Stimulated activated CD8-positive, alpha-beta memory T cell treated with anti-CD3 and anti-CD28 coated beads, Interleukin-4, amount 100 ng/mL, for 1 hour (primary cell): ENCODE results near the gene ATG16L2.
"Not testable (repeated sequence)": the region's sequence is repeated elsewhere in the genome, so short reads cannot be mapped to it uniquely, and the experiment has no call there.

Experiments
- DNase-seq, 2 donors: peaks; one replicate each; pipeline ENCODE4 v3.0.0-alpha.2; 2020; ENCODE audit warnings: low read depth in 2 of 2, low spot score in 1 of 2

The ATG16L2 gene

DNA sequence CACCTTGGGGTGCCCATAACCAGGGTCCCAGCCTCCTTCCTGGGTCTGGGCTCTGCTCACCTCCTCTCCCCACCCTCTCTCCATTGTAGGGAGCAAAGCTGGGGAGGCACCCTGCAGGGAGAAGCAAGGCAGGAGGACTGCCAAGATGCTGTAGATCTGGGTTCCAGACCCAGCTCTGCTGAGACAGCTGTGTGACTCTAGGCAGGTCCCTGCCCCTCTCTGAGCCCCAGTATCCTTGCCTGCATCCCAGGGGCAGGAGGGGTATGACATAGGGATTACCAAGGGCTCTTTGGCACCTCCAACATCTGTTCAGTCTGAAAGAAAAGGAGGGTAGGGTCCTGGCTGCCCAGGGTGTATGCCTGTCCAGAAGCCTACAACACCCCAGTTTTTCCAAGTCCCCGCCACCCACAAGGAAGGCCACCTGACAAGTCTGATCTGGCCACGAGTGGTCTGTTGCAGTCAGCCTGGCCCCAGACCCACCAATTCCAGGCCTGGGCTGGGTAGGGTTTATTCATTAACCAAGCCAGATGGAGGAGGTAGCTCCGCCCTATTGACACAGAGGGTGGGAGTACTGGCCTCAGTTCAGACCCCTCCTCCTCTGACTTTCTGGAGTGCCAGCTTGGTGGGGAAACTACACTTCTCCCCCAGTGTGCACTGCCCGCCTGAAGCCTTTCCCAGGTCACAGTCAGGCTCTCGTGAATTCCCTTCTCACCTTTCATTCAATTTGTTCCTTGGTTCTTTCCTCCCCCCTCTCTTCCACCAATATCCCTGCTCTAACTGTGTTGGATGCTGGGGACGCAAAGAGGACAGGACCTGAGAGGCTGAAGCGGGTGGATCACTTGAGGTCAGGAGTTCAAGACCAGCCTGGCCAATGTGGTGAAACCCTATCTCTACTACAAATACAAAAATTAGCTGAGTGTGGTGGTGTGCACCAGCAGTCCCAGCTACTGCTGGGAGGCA, 35.4 kb upstream of the ATG16L2 start:
- DNase-seq, result no peak

DNA sequence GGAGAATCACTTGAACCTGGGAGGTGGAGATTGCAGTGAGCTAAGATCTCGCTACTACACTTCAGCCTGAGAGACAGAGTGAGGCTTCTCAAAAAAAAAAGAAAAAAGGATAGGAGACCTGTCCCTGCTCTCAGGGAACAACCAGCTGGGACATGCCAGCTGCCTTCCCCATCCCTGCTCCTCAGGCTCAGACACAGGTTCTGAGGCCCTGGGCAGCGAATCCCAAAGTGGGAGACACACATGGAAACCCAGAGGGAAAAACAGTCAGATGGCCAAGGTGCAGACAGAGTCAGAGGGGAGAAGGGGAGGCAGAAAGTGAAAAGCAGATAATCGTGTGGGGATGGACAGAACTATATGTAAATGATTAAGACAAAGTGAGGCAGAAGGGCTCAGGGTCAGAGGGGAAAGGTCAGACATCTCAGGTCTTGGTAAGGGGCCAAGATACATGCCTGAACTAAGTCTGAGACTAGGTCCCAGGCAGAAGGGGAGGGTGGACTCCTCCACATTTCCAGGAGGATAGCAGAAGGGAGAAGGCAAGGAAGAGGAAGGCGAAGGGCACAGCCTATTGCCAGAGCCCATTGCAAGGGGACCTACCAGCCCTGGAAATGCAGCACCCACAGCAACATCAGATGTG, 34.6 kb upstream of the ATG16L2 start:
- no peak for DNase-seq

GRCh38 chr11:72780296-72781062, 33.7 kb upstream of the ATG16L2 start:
- DNase-seq, result no peak

GRCh38 chr11:72781063-72781312, 33.2 kb upstream of the ATG16L2 start:
- no peak for DNase-seq

DNA sequence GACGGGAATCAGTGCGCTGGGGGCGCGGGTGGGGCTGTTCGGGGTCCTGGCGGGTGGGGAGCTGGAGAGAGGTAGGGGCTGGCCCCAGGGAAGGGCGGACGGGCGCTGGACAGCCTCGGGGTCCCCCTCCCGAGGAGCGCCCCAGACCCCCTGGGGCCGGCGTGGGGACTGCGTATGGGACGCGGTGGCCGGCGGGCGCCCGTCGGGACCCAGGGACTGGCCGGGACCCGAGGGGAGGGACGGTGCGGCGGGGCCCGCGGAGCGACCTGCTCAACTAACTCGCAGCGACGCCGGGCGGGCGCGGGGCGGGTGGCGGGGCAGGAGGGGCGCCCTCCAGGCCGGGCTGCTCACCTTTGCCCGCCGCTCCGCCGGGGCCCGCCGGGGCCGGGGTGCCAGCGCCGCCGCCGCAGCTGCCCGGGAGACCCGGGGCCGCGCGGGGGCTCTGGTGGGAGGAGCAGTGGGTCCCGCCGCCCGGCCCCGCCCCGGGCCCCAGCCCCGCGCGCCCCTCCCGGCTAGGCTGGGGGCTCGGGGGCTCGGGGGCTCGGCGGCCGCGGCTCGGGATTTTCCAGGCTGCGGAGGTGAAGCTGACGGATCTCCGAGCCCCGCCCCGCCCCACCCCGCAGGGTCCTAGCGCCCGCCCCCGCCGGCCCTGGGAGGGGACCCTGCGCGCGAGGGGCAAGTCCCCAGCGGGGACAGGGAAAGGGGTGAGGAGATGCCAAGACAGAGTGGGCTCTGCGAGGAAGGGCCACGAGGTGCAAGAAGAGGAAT, 32.7 kb upstream of the ATG16L2 start:
- peak in 1 of 2 donors; percentile 43 for DNase-seq

GRCh38 chr11:72782081-72782920, 31.9 kb upstream of the ATG16L2 start:
- DNase-seq, result no peak

DNA sequence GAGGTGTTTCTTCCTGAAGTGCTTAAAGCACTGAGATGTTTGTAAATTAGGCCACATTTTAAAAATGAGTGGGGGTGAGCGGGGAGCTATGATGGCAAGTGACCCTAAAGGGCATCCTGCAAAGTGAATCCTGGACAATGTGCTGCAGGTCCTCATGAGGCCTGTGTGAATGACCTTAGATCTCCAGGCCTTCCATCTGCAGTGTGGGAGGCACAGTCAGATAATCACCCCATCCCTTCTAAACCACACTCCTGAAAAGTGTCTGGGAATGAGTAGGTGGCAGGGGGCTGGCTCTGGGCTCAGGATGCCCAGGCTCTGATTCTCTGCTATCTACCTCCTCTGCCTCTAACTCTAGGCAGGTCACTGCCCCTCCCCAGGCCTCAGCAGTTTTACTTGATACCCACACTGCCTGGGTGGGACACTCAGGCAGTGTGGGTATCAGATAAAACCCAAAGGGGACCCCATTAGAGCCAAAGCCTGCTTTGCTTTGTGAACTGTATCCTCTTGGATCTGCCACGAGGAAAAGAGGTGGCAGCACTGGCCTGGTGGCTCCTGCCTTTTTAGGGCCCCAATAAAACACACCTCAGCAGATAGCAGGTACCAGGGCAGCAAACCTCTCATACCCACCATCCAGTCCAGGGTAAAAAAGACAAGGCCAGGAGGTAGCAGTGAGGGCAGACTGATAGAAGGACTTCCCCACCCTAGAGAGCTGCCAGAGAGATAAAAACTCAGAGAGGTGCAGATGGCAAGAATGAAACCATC, 30.9 kb upstream of the ATG16L2 start:
- no peak for DNase-seq

GRCh38 chr11:72784662-72785061, 29.5 kb upstream of the ATG16L2 start:
- DNase-seq, result no peak

DNA sequence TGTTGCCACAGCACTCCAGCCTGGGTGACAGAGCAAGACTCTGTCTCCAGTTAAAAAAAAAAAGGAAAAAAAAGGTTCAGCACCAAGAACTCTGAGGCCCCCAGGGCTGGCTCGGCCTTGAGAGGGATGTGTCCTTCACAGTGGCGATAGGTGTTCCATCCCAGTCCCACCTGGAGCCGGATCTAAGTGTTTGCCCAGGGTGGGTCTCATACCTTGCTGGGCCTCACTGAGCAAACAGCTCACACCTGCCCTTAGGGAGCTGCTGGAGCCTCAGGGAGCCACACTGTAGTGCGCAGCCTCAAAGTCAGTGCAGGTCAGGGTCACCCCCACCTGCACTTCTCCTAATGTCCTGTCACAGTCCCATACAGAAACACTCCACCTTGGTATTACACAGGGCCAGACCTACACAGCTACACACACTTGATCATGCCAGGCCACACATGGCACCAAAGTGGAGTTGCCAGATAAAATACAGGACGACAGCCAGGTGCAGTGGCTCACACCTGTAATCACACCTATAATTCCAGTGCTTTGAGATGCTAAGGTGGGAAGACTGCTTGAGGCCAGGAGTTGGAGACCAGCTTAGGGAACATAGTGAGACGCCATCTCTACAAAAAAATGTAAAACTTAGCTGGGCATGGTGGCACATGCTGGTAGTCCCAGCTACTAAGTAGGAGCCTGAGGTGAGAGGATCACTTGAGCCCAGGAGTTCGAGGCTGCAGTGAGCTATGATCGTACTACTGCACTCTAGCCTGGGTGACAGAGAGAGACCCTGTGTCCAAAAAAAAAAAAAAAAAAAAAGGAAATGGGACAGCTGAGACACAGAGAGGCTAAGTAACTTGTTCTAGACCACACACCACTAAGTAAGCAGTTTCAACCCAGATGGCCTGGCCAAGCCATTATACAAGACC, 27.7 kb upstream of the ATG16L2 start:
- no peak for DNase-seq

DNA sequence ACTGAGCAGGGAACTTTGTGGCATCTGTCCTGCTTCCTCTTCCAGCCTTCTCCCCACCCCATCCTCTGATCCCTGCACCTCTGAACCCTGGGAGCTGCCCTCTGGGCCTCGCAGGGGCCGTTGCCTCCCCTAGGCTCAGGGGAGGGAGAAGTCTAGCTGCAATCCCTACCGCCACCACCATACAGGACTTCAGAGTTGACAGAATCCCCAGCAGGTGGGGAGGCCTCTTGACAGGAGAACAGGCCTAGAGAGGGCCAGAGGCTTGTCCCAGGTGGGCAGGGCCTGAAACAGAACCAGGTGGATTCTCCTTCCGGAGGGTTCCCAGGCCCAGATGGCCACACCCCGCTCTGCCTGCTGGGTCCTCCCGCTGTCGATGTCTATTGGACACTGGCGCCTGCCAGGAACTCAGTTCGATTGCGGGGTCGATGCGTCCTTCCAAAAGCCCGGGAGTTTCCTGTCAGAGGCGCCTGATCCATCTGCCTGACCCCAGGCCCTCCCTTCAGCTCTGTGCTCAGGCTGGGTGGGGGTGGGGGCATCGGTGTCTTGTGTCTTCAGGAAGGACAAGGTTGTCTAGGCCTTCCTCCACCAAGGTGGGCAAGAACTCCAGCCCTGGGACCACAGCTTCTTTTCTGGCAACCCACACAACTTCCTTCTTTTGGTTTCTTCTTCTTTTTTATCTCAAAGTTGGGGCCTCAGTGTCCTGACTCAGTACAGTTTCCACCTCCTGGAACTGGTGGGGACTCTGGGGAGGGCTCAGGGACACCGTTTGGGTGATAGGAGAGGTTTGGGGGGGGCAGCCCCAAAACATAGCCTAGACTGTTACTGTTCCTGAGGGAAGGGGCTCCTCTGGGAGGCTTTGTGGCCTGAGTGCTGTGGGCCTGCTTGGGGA, 26.8 kb upstream of the ATG16L2 start:
- DNase-seq, result no peak

DNA sequence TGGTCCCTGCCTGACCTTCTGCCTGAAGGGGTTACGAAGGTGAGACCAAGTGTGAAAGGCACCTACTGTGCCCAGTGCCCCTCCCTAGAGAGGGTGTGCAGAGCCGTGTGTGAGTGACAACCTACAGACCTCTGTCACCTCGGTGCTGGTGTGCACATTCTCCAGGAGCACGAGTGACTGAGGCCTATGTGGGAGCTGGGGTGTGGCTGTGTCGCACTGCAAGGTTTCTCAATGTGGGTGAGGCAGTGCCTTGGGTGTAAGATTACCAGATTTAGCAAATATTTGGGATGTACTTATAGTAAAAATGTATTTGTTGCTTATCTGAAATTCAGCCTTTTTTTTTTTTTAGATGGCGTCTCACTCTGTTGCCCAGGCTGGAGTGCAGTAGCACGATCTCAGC, 26.0 kb upstream of the ATG16L2 start:
- no peak for DNase-seq

DNA sequence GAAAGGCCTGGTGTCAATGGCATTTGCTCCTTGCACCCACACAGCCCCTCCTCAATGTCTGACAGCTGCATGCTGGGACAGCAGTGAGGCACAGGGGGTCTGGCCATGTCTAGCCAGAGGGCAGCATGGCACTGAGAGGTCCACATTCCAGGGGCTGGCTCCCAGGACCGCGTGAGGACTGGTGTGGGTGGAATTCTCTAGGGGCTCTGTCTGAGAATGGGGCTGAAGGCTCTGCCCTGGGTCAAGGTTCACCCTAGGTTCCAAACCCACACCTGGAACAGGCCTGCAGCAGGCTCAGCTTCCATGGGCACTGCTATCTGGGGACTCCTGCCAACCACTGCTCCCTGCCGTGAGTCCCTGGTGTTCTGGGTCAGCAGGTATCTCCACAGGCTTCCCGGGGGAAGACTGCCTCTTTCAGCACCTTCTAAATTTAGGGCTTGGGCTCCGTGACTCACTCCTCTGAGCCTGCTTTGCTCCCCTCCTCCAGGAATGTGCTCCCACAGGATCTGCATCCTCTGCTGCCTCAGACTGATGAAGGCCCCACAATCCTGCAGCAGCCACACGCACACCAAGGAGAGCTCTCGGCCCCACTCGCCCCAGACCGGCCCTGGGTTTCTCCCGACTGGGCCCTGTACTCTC, 24.6 kb upstream of the ATG16L2 start:
- no peak for DNase-seq

GRCh38 chr11:72791228-72791627, 23.0 kb upstream of the ATG16L2 start:
- not testable (repeated sequence) for DNase-seq

GRCh38 chr11:72792437-72793021, 21.7 kb upstream of the ATG16L2 start:
- no peak for DNase-seq

GRCh38 chr11:72793076-72793424, 21.2 kb upstream of the ATG16L2 start:
- no peak for DNase-seq

GRCh38 chr11:72793425-72794367, 20.5 kb upstream of the ATG16L2 start, which contains the start of gene STARD10:
TSS of gene STARD10 (minus strand) at chr11:72794047. CDS start at chr11:72781181, 12,866 bp downstream.
- peak; percentile 83 to 88 for DNase-seq
